Cerebellar nuclear complex (tissue), 1 donor: ENCODE measurements around the gene C19orf85.
"Not testable (repeated sequence)": the region's sequence is repeated elsewhere in the genome, so short reads cannot be mapped to it uniquely, and the experiment has no call there.

Source experiments
- DNase-seq, 2 experiments: peaks; one replicate each; lab custom pipeline; 2025; lab: John Stamatoyannopoulos, UW

The C19orf85 gene

GRCh38 chr19:55464662-55465054 is at the start of gene C19orf85:
C19orf85 (minus strand) TSS chr19:55464751; CDS start chr19:55464554, 197 bp downstream.
- DNase-seq = no peak

GRCh38 chr19:55508120-55508519 is 43.6 kb upstream of the C19orf85 start:
- DNase-seq = no peak

GRCh38 chr19:55504981-55505380 is 40.4 kb upstream of the C19orf85 start:
- DNase-seq = no peak

GRCh38 chr19:55504252-55504603 is 39.7 kb upstream of the C19orf85 start:
- DNase-seq = no peak

GRCh38 chr19:55503502-55504251 is 39.1 kb upstream of the C19orf85 start:
- peak in 1 of 2 experiments; percentile 87 for DNase-seq

GRCh38 chr19:55503157-55503501 is 38.6 kb upstream of the C19orf85 start:
- DNase-seq = no peak

- DNase-seq = no peak
These were observed 37.8 kb upstream of the C19orf85 start for GRCh38 chr19:55502197-55502952.

GRCh38 chr19:55500368-55500952 is 35.9 kb upstream of the C19orf85 start:
- DNase-seq = no peak

- DNase-seq = no peak
These were observed 33.8 kb upstream of the C19orf85 start for GRCh38 chr19:55498246-55498840.

- no peak for DNase-seq
These were observed 33.2 kb upstream of the C19orf85 start for GRCh38 chr19:55497763-55498162.

GRCh38 chr19:55496820-55497219 is 32.3 kb upstream of the C19orf85 start:
- not testable (repeated sequence) for DNase-seq

GRCh38 chr19:55495646-55496349 is 31.2 kb upstream of the C19orf85 start:
- no peak for DNase-seq

- DNase-seq = no peak
These were observed 29.7 kb upstream of the C19orf85 start for GRCh38 chr19:55494172-55494761.

- no peak for DNase-seq
These were observed 29.2 kb upstream of the C19orf85 start for GRCh38 chr19:55493645-55494171.

- DNase-seq = no peak
These were observed 28.6 kb upstream of the C19orf85 start for GRCh38 chr19:55493052-55493644.

- DNase-seq = no peak
These were observed 27.9 kb upstream of the C19orf85 start for GRCh38 chr19:55492362-55492944.

GRCh38 chr19:55491546-55492360 is 27.2 kb upstream of the C19orf85 start:
- DNase-seq = no peak

- DNase-seq = no peak
These were observed 26.2 kb upstream of the C19orf85 start for GRCh38 chr19:55490478-55491432.
